ENCODE results near the gene PLXDC2.
"Not testable (repeated sequence)": the region's sequence is repeated elsewhere in the genome, so short reads cannot be mapped to it uniquely, and the experiment has no call there.

PLXDC2 gene

GRCh38 chr10:20157314-20157713 lies 341.1 kb downstream of the PLXDC2 start:
- H3K36me3 Mint-ChIP-seq: no peaks in the 10 kb centered on the region
- no peaks in the 10 kb centered on the region for H3K27me3 Mint-ChIP-seq
- CTCF ChIA-PET: no interaction called here

GRCh38 chr10:20158086-20158485 lies 341.9 kb downstream of the PLXDC2 start:
- Mint-ChIP-seq H3K4me1 (no peaks in the 10 kb centered on the region), H3K36me3 (no peaks in the 10 kb centered on the region), H3K9me3 (no peaks in the 10 kb centered on the region), H3K27ac (no peak overlapping the region), H3K4me3 (no peak overlapping the region), H3K27me3 (no peaks in the 10 kb centered on the region)
- no peak for DNase-seq
- CTCF ChIA-PET: no interaction called here

More at GRCh38 chr10:20157314-20157713, 341.1 kb downstream of the PLXDC2 start:
- no peak for DNase-seq
- H3K4me1 Mint-ChIP-seq: no peaks in the 10 kb centered on the region
- H3K4me3 Mint-ChIP-seq: no peak overlapping the region
- H3K9me3 Mint-ChIP-seq: no peaks in the 10 kb centered on the region
- H3K27ac Mint-ChIP-seq: no peak overlapping the region

- no peak for DNase-seq
- no peaks in the 10 kb centered on the region for H3K36me3 Mint-ChIP-seq
- no peaks in the 10 kb centered on the region for H3K27me3 Mint-ChIP-seq
- H3K4me1 Mint-ChIP-seq: no peaks in the 10 kb centered on the region
- no peak overlapping the region for H3K27ac Mint-ChIP-seq
- H3K9me3 Mint-ChIP-seq: peaks cover 3% of the 10 kb centered on the region
- no peak overlapping the region for H3K4me3 Mint-ChIP-seq
- CTCF ChIA-PET: no interaction called here
These were observed 345.9 kb downstream of the PLXDC2 start for GRCh38 chr10:20162123-20162522.

DNA sequence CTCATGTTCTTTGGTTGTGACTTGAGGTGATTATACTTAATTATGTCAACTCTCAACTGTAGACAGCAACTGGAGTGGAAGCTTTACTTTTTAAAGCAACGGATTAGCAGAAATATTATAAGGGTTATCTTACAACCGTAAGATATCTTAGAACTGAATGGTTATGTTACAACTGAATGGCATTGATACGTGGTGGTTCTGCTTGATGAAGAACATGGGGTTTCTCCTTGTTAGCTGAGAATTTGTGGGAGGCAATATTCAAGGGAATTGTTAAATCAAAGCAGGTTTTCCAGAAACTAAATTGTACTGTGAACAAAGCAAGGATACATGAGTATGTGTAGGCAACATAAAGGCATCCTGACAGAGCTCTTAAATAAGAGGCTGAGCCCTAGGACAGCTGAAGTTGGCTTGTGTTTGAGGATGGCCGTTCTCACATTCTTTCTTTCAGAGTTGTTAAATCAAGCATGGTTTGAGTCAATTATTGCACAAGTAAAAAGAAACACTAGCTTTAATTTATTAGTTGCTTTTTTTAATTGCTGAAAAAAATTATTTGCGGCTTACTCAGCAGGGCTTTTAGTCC lies 350.0 kb downstream of the PLXDC2 start:
- Mint-ChIP-seq H3K27ac (no peak overlapping the region), H3K9me3 (peaks cover 5% of the 10 kb centered on the region)

DNA sequence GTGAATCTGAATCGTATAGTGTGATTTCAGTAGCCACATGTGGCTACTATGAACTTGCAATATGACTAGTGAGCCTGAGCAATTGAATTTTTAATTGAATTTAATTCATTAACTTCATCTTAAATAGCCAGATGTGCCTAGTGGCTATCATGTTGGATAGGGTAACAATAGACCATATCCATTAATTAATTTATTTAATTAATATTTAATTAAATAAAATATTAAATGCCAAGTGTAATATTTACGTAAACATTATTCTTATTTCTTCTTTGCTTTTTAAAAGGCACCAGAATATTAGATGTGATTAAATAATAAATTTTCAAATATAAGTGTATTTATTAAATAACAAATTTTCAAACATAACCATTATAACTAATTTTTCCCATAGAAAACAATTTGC lies 354.4 kb downstream of the PLXDC2 start:
- no peaks in the 10 kb centered on the region for H3K36me3 Mint-ChIP-seq
- no peaks in the 10 kb centered on the region for H3K4me1 Mint-ChIP-seq
- DNase-seq: no peak
- H3K9me3 Mint-ChIP-seq: peaks cover 4% of the 10 kb centered on the region
- CTCF ChIA-PET: no interaction called here
- no peak overlapping the region for H3K27ac Mint-ChIP-seq
- no peak overlapping the region for H3K4me3 Mint-ChIP-seq
- no peaks in the 10 kb centered on the region for H3K27me3 Mint-ChIP-seq

More for the DNA sequence above, 350.0 kb downstream of the PLXDC2 start:
- Mint-ChIP-seq H3K4me3 (no peak overlapping the region), H3K27me3 (no peaks in the 10 kb centered on the region), H3K4me1 (no peaks in the 10 kb centered on the region), H3K36me3 (no peaks in the 10 kb centered on the region)
- CTCF ChIA-PET: no interaction called here
- no peak for DNase-seq

- Mint-ChIP-seq H3K9me3 (peaks cover 4% of the 10 kb centered on the region), H3K27ac (no peak overlapping the region)
These were observed 356.8 kb downstream of the PLXDC2 start for GRCh38 chr10:20173046-20173445.

GRCh38 chr10:20175719-20176118 lies 359.5 kb downstream of the PLXDC2 start:
- Mint-ChIP-seq H3K9me3 (peaks cover 2% of the 10 kb centered on the region), H3K36me3 (no peaks in the 10 kb centered on the region), H3K4me1 (no peaks in the 10 kb centered on the region), H3K27ac (no peak overlapping the region), H3K4me3 (no peak overlapping the region), H3K27me3 (no peaks in the 10 kb centered on the region)
- DNase-seq: no peak
- CTCF ChIA-PET: no interaction called here

More at GRCh38 chr10:20173046-20173445, 356.8 kb downstream of the PLXDC2 start:
- no peaks in the 10 kb centered on the region for H3K36me3 Mint-ChIP-seq
- H3K4me1 Mint-ChIP-seq: no peaks in the 10 kb centered on the region
- H3K4me3 Mint-ChIP-seq: no peak overlapping the region
- CTCF ChIA-PET: no interaction called here
- H3K27me3 Mint-ChIP-seq: no peaks in the 10 kb centered on the region
- DNase-seq: no peak

DNA sequence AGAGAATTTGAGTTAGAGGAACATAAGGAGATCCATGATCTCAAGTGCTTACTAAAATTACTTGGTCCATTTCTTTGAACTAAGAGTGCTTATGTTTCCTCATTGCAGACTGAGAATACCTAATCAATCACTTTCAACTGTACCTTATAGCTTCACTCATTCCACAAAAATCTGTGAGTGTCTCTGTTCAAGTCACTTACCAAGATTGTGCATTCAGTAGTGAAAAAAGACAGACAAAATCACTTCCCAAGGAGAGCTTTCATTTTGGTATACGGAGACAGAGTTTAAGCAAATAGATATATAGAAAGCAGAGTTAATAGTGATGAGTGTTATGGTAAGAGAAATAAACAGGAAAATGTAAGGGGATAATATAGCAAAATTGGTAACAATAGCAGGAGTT lies 364.5 kb downstream of the PLXDC2 start:
- no peak overlapping the region for H3K4me3 Mint-ChIP-seq

DNA sequence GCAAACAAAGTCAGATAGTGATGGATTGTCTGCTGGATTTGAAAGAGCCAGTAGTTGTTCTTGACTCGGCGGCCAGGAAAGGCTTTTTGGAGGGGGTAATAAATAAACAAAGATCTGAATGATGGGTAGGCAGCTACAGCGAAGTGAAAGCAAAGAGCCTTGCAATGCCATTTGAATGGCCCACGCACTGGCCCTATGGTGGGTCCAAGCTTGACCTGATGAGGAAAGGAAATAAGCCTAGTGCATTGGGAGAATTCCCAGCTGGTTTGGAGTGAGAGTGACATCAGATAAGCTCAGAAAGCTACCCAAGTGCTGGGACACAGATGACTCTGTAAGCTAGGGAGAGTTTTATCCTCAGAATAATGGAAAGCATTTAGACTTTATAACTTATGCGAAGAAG lies 365.2 kb downstream of the PLXDC2 start:
- Mint-ChIP-seq H3K27me3 (no peaks in the 10 kb centered on the region), H3K27ac (no peak overlapping the region), H3K9me3 (no peaks in the 10 kb centered on the region), H3K4me1 (no peaks in the 10 kb centered on the region), H3K36me3 (no peaks in the 10 kb centered on the region), H3K4me3 (no peak overlapping the region)
- CTCF ChIA-PET: no interaction called here
- no peak for DNase-seq

More for the DNA sequence above, 364.5 kb downstream of the PLXDC2 start:
- Mint-ChIP-seq H3K9me3 (no peaks in the 10 kb centered on the region), H3K4me1 (no peaks in the 10 kb centered on the region), H3K27ac (no peak overlapping the region), H3K27me3 (no peaks in the 10 kb centered on the region), H3K36me3 (no peaks in the 10 kb centered on the region)
- CTCF ChIA-PET: no interaction called here
- no peak for DNase-seq

DNA sequence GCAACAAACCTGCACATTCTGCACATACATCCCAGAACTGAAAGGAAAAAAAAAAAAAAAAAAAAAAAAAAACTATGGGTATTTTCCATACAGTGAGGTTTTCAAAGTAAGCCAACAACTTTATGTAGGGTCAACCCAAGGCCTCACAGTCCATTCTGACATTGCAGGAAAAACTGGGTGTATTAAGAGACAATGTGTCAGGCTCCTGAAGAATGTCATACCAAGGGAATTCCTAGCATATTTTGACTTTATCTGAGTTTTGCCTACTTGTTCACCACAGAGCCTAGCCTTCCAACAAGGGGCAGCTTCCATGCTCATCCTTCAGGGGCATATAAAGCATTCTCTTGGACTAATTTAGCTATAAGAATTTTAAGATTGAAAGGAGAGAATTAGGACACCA lies 368.9 kb downstream of the PLXDC2 start:
- H3K36me3 Mint-ChIP-seq: no peaks in the 10 kb centered on the region
- H3K27ac Mint-ChIP-seq: no peak overlapping the region
- H3K4me3 Mint-ChIP-seq: no peak overlapping the region
- DNase-seq: no peak
- CTCF ChIA-PET: no interaction called here
- H3K4me1 Mint-ChIP-seq: no peaks in the 10 kb centered on the region
- no peaks in the 10 kb centered on the region for H3K27me3 Mint-ChIP-seq
- H3K9me3 Mint-ChIP-seq: no peaks in the 10 kb centered on the region

DNA sequence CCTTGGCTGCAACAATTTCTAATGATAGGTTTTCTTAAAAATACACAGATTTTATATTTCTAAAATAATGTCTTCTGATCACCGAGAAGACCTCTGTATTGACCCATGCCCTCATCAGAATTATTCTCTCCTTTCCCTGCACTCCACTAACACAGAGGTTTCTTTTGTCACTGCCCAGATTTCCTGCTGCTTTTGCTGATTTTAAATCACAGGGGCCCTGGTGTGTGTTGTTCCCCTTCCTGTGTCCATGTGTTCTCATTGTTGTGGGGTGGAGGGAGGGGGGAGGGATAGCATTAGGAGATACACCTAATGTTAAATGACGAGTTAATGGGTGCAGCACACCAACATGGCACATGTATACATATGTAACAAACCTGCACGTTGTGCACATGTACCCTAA lies 375.2 kb downstream of the PLXDC2 start:
- H3K27ac Mint-ChIP-seq, H3K4me1 Mint-ChIP-seq, DNase-seq, CTCF ChIA-PET, H3K36me3 Mint-ChIP-seq, H3K4me3 Mint-ChIP-seq, H3K27me3 Mint-ChIP-seq, H3K9me3 Mint-ChIP-seq: not testable (repeated sequence)

- Mint-ChIP-seq H3K27me3 (no peaks in the 10 kb centered on the region), H3K27ac (no peak overlapping the region), H3K4me3 (no peak overlapping the region), H3K4me1 (no peaks in the 10 kb centered on the region), H3K36me3 (no peaks in the 10 kb centered on the region), H3K9me3 (peaks cover 1% of the 10 kb centered on the region)
- no peak for DNase-seq
- CTCF ChIA-PET: no interaction called here
These were observed 378.8 kb downstream of the PLXDC2 start for GRCh38 chr10:20195076-20195475.

- no peak for DNase-seq
- no peaks in the 10 kb centered on the region for H3K4me1 Mint-ChIP-seq
- H3K36me3 Mint-ChIP-seq: no peaks in the 10 kb centered on the region
- H3K4me3 Mint-ChIP-seq: no peak overlapping the region
- no peaks in the 10 kb centered on the region for H3K27me3 Mint-ChIP-seq
- CTCF ChIA-PET: no interaction called here
- H3K27ac Mint-ChIP-seq: no peak overlapping the region
- no peaks in the 10 kb centered on the region for H3K9me3 Mint-ChIP-seq
These were observed 384.5 kb downstream of the PLXDC2 start for GRCh38 chr10:20200758-20201157.

DNA sequence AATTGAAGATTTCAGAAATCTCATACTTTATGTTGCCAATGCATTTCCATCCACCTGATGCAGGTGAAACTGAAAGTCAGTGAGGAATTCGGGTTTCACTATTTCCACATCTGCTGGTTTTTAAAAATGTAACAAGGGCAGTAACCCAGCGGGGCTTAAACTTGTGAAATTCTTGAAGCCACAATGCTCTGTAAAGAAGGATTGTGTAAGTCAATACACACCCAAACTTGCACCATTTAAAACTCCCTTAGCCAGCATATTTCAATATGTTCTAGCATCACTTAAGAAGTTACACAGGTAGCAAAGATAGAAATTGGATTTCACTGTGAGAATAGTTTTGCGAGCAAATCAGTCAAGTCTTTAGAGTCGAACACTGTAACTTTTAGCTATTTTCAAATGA lies 386.1 kb downstream of the PLXDC2 start:
- H3K27me3 Mint-ChIP-seq: no peaks in the 10 kb centered on the region
- H3K9me3 Mint-ChIP-seq: no peaks in the 10 kb centered on the region
- no peaks in the 10 kb centered on the region for H3K36me3 Mint-ChIP-seq
- no peak overlapping the region for H3K4me3 Mint-ChIP-seq
- H3K27ac Mint-ChIP-seq: no peak overlapping the region
- CTCF ChIA-PET: no interaction called here
- no peaks in the 10 kb centered on the region for H3K4me1 Mint-ChIP-seq
- DNase-seq: no peak

DNA sequence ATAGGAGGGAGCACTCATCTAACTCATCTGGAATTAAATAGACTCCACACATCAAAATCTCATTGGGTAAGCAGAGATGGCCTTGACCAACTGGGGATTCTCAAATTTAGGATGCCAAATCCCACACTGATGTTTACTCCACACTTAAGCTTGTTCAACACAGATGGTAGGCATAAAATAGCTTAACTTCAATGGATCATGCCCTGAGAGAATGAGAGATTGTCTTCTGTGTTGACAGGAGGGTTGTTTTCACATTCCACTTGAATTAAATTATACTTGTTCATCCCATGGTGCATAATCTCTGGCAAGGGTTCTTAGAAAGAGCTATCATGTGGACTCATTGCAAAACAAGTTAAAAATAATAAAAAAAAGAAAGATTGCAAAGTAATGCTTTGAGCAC lies 391.4 kb downstream of the PLXDC2 start:
- CTCF ChIA-PET: no interaction called here
- H3K36me3 Mint-ChIP-seq: no peaks in the 10 kb centered on the region
- H3K4me3 Mint-ChIP-seq: no peak overlapping the region
- H3K27me3 Mint-ChIP-seq: no peaks in the 10 kb centered on the region
- H3K27ac Mint-ChIP-seq: no peak overlapping the region
- H3K9me3 Mint-ChIP-seq: peaks cover 3% of the 10 kb centered on the region
- DNase-seq: no peak
- H3K4me1 Mint-ChIP-seq: no peaks in the 10 kb centered on the region

DNA sequence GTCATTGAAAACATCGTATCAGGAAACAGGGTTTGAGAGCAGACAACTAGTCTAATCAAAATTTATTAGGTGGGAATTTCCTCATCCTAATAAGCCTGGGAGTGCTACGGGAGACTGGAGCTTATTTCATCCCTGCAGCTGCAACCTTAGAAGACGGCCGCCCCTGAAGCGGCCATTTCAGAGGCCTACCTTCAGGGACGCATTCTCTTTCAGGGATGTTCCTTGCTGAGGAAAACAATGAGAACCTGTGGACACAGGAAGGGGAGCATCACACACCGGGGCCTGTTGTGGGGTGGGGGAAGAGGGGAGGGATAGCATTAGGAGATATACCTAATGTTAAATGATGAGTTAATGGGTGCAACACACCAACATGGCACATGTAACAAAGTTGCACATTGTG lies 392.9 kb downstream of the PLXDC2 start:
- H3K4me3 Mint-ChIP-seq, H3K4me1 Mint-ChIP-seq, H3K27ac Mint-ChIP-seq, CTCF ChIA-PET, H3K9me3 Mint-ChIP-seq, H3K27me3 Mint-ChIP-seq, DNase-seq, H3K36me3 Mint-ChIP-seq: not testable (repeated sequence)

All from activated naive CD4-positive, alpha-beta T cell treated with anti-CD3 and anti-CD28 coated beads, Interleukin-2, amount 10 ng/mL, durations not matched to agents 7 days and 5 days (primary cell).